H1 (cell line): ENCODE results near the gene ARMH1. TPM values are rescaled to one million over a fixed set of nuclear protein-coding genes. Genes with fewer than 3 reads are reported as not detected.

ENCODE experiments used
- CTCF ChIA-PET: fragments of 300-600 bp; sonication (Branson Sonifier 250); formaldehyde crosslinking; loops from one replicate; lab custom pipeline; 2021; ENCODE audit not compliant: partially characterized antibody; lab: Charles Lee
- POLR2A ChIA-PET: fragments of 300-600 bp; sonication (Branson Sonifier 250); formaldehyde crosslinking; loops from one replicate; lab custom pipeline; 2021; ENCODE audit warnings: inconsistent platforms; ENCODE audit not compliant: partially characterized antibody; lab: Charles Lee
- DNase-seq, 2 experiments: peaks; one replicate each; pipeline versions ENCODE4 v3.0.0 to v3.0.0-alpha.2; 2010 to 2022; ENCODE audit warnings: low spot score in 2 of 2, low read depth in 1 of 2, mixed read lengths in 1 of 2
- FAIRE-seq: peaks from 2 replicates; lab custom pipeline; 2011; peaks lifted over from hg19 to GRCh38; lab: Jason Lieb, UNC
- H2AFZ ChIP-seq: 2 replicates; pipeline ENCODE4 v1.8.1; 2012; ENCODE audit warnings: low read length, inconsistent platforms
- H2AK5ac ChIP-seq: 2 replicates; pipeline ENCODE4 v1.6.1; 2013; ENCODE audit warnings: low read depth, low read length
- H2BK120ac ChIP-seq: replicated peaks from 2 replicates; pipeline ENCODE3; 2013; ENCODE audit warnings: low read depth, low read length, inconsistent platforms
- H2BK12ac ChIP-seq: 2 replicates; pipeline ENCODE4 v1.6.1; 2013; ENCODE audit warnings: low read depth, low read length
- H2BK15ac ChIP-seq: 2 replicates; pipeline ENCODE4 v1.6.1; 2013; ENCODE audit warnings: low read length
- H2BK20ac ChIP-seq: 2 replicates; pipeline ENCODE4 v1.6.1; 2013; ENCODE audit warnings: low read length
- H2BK5ac ChIP-seq: 2 replicates; pipeline ENCODE4 v1.6.1; 2013; ENCODE audit warnings: low read depth, low read length
- H3K14ac ChIP-seq: 2 replicates; pipeline ENCODE4 v1.6.1; 2013; ENCODE audit warnings: inconsistent platforms; ENCODE audit not compliant: insufficient read length
- H3K18ac ChIP-seq: 2 replicates; pipeline ENCODE4 v1.6.1; 2013; ENCODE audit warnings: low read length; ENCODE audit errors: extremely low read depth
- H3K23ac ChIP-seq: 2 replicates; pipeline ENCODE4 v1.6.1; 2013; ENCODE audit warnings: inconsistent platforms; ENCODE audit not compliant: insufficient read length
- H3K23me2 ChIP-seq: 2 replicates; pipeline ENCODE4 v1.6.1; 2013; ENCODE audit warnings: low read depth, low read length
- H3K27ac ChIP-seq: 2 replicates; pipeline ENCODE4 v1.6.1; 2011; ENCODE audit warnings: low read depth, low read length, inconsistent platforms
- H3K27me3 ChIP-seq, 4 experiments: replicated peaks in 1 of 4; 1 replicate in 1 of 4; 2 replicates in 3 of 4; pipeline versions ENCODE4 v1.6.1 to v1.8.1; 2011 to 2013; ENCODE audit warnings: low read length in 3 of 4, mild to moderate bottlenecking in 3 of 4, inconsistent platforms in 2 of 4, mixed read lengths in 2 of 4, moderate library complexity in 1 of 4; ENCODE audit not compliant: control insufficient read depth in 3 of 4, insufficient read depth in 3 of 4; ENCODE audit errors: extremely low read depth in 1 of 4
- H3K36me3 ChIP-seq, 4 experiments: 2 replicates each; pipeline versions ENCODE4 v1.6.1 to v1.8.1; 2011 to 2013; ENCODE audit warnings: mild to moderate bottlenecking in 4 of 4, low read length in 3 of 4, moderate library complexity in 2 of 4, control low read depth in 1 of 4, inconsistent platforms in 1 of 4; ENCODE audit not compliant: insufficient read depth in 4 of 4, control insufficient read depth in 2 of 4
- H3K4ac ChIP-seq: replicated peaks from 2 replicates; pipeline ENCODE3; 2013; ENCODE audit warnings: low read length, low read depth, mixed read lengths, inconsistent platforms; ENCODE audit not compliant: insufficient read length
- H3K4me1 ChIP-seq, 4 experiments: replicated peaks in 1 of 4; 1 replicate in 1 of 4; 2 replicates in 3 of 4; pipeline versions ENCODE4 v1.6.1 to v1.8.1; 2011 to 2013; ENCODE audit warnings: low read length in 3 of 4, inconsistent platforms in 2 of 4, mixed read lengths in 1 of 4; ENCODE audit not compliant: insufficient read depth in 4 of 4, control insufficient read depth in 3 of 4
- H3K4me2 ChIP-seq, 2 experiments: 2 replicates each; pipeline versions ENCODE4 v1.6.1 to v1.8.1; 2011 to 2013; ENCODE audit warnings: low read depth in 2 of 2, low read length in 2 of 2, control low read depth in 1 of 2, inconsistent platforms in 1 of 2, mild to moderate bottlenecking in 1 of 2; ENCODE audit not compliant: insufficient read depth in 1 of 2
- H3K4me3 ChIP-seq, 4 experiments: fragments of 200-600, 300-600 bp in 1 of 4; sonication (generic), shearing (Covaris generic), sonication (Bioruptor Twin) in 1 of 4; 2 replicates each; pipeline versions ENCODE4 v1.5.1 to v1.8.1; 2011 to 2016; ENCODE audit warnings: low read length in 4 of 4, low read depth in 3 of 4, control low read depth in 2 of 4, inconsistent platforms in 2 of 4, mild to moderate bottlenecking in 2 of 4, mixed read lengths in 1 of 4, moderate library complexity in 1 of 4; ENCODE audit not compliant: insufficient read depth in 2 of 4; ENCODE audit errors: extremely low read depth in 1 of 4
- H3K56ac ChIP-seq: replicated peaks from 2 replicates; pipeline ENCODE3; 2013; ENCODE audit warnings: low read depth, mild to moderate bottlenecking, mixed read lengths, low read length, inconsistent platforms; ENCODE audit not compliant: insufficient read length
- H3K79me1 ChIP-seq: 2 replicates; pipeline ENCODE4 v1.6.1; 2013; ENCODE audit warnings: low read depth, low read length, control low read depth
- H3K79me2 ChIP-seq, 2 experiments: 2 replicates each; pipeline versions ENCODE4 v1.6.1 to v1.8.1; 2012 to 2013; ENCODE audit warnings: low read length in 2 of 2, mild to moderate bottlenecking in 2 of 2, inconsistent platforms in 1 of 2; ENCODE audit not compliant: insufficient read depth in 2 of 2, control insufficient read depth in 1 of 2
- H3K9ac ChIP-seq, 4 experiments: replicated peaks in 1 of 4; 1 replicate in 1 of 4; 2 replicates in 3 of 4; pipeline versions ENCODE4 v1.6.1 to v1.8.1; 2011 to 2013; ENCODE audit warnings: low read depth in 3 of 4, low read length in 3 of 4, control low read depth in 2 of 4, mild to moderate bottlenecking in 2 of 4, moderate library complexity in 2 of 4, inconsistent platforms in 1 of 4; ENCODE audit errors: extremely low read depth in 1 of 4
- H3K9me3 ChIP-seq, 2 experiments: 2 replicates each; pipeline versions ENCODE4 v1.6.1 to v1.8.1; 2012 to 2013; ENCODE audit warnings: mild to moderate bottlenecking in 2 of 2, moderate library complexity in 2 of 2, control low read depth in 1 of 2, inconsistent platforms in 1 of 2, low read depth in 1 of 2, low read length in 1 of 2, mixed read lengths in 1 of 2; ENCODE audit not compliant: insufficient read depth in 2 of 2
- H4K20me1 ChIP-seq, 2 experiments: replicated peaks in 1 of 2; 2 replicates each; pipeline versions ENCODE3 to v1.8.1; 2011 to 2013; ENCODE audit warnings: inconsistent platforms in 2 of 2, low read length in 2 of 2, mild to moderate bottlenecking in 1 of 2; ENCODE audit not compliant: insufficient read depth in 2 of 2, control insufficient read depth in 1 of 2
- H4K5ac ChIP-seq: 2 replicates; pipeline ENCODE4 v1.6.1; 2013; ENCODE audit warnings: low read length, low read depth, mixed read lengths, inconsistent platforms; ENCODE audit not compliant: insufficient read length
- H4K8ac ChIP-seq: 2 replicates; pipeline ENCODE4 v1.8.0; 2013; ENCODE audit warnings: mild to moderate bottlenecking, moderate library complexity, low read length, inconsistent platforms; ENCODE audit not compliant: insufficient read depth; ENCODE audit errors: extremely low read depth
- H4K91ac ChIP-seq: replicated peaks from 2 replicates; pipeline ENCODE3; 2013; ENCODE audit warnings: low read length, mixed read lengths, inconsistent platforms; ENCODE audit not compliant: insufficient read length
- ASH2L ChIP-seq: fragments of 200-600, 300-600 bp; sonication (generic); IDR thresholded peaks from one replicate; pipeline ENCODE4 v1.7.1; 2017; ENCODE audit warnings: low read length
- ATF3 ChIP-seq: IDR thresholded peaks from 2 replicates; pipeline ENCODE4 v1.6.1; 2011; ENCODE audit warnings: low read depth, mild to moderate bottlenecking, low read length; ENCODE audit not compliant: insufficient read depth
- BRCA1 ChIP-seq: IDR thresholded peaks from 2 replicates; pipeline ENCODE4 v1.6.1; 2012; ENCODE audit warnings: low read depth, low read length, improper control_type of control experiment
- CREB1 ChIP-seq: IDR thresholded peaks from 2 replicates; pipeline ENCODE4 v1.6.1; 2012; ENCODE audit warnings: inconsistent platforms
- CTBP2 ChIP-seq: IDR thresholded peaks from 2 replicates; pipeline ENCODE4 v1.7.0; 2011; ENCODE audit warnings: borderline replicate concordance, mild to moderate bottlenecking, moderate library complexity, mixed read lengths, low read length; ENCODE audit not compliant: insufficient read depth, insufficient read length
- EZH2 ChIP-seq: fragments of 200-600 bp; sonication (generic); IDR thresholded peaks from 2 replicates; pipeline ENCODE4 v1.7.1; 2012; ENCODE audit warnings: low read depth, mild to moderate bottlenecking, moderate library complexity, low read length, inconsistent platforms; ENCODE audit not compliant: severe bottlenecking
- RAD21 ChIP-seq, 2 experiments: IDR thresholded peaks in 1 of 2; conservative IDR thresholded peaks in 1 of 2; 2 replicates each; pipeline ENCODE4 v1.6.1; 2011; ENCODE audit warnings: low read depth in 2 of 2, low read length in 2 of 2, improper control_type of control experiment in 1 of 2, inconsistent platforms in 1 of 2, mild to moderate bottlenecking in 1 of 2, moderate library complexity in 1 of 2
- RBBP5 ChIP-seq: IDR thresholded peaks from 2 replicates; pipeline ENCODE4 v1.7.1; 2012; ENCODE audit warnings: low read depth, mild to moderate bottlenecking, inconsistent platforms, low read length, moderate library complexity, borderline replicate concordance
- SP1 ChIP-seq: IDR thresholded peaks from 2 replicates; pipeline ENCODE4 v1.6.1; 2011; ENCODE audit warnings: low read depth, low read length
- SP2 ChIP-seq: IDR thresholded peaks from 2 replicates; pipeline ENCODE4 v1.6.1; 2012; ENCODE audit warnings: mild to moderate bottlenecking, low read length, inconsistent platforms
- TCF12 ChIP-seq: IDR thresholded peaks from 2 replicates; pipeline ENCODE4 v1.6.1; 2011; ENCODE audit warnings: low read depth, mild to moderate bottlenecking, low read length
- WGBS, 2 experiments: shearing (Covaris generic) in 1 of 2; methylation state at CpG; one replicate each; pipeline versions ENCODE4 v1.1.6 to v1.1.7; 2013 to 2015; ENCODE audit warnings: low lambda C conversion rate in 2 of 2, mixed read lengths in 2 of 2, inconsistent platforms in 1 of 2, low coverage in 1 of 2, missing lambda C conversion rate in 1 of 2; ENCODE audit not compliant: insufficient replicate concordance in 2 of 2, insufficient coverage in 1 of 2, insufficient read length in 1 of 2; ENCODE audit errors: extremely low coverage in 1 of 2, missing lambda C conversion rate in 1 of 2; 5-methylcytosine and 5-hydroxymethylcytosine counted together
- polyA plus RNA-seq, 7 experiments: library from polyadenylated mRNA; depleted of rRNA in 3 of 7; stranded (reverse) in 5 of 7; unstranded in 2 of 7; fragments of >200 nt in 5 of 7; fragments of 200-250 nt in 2 of 7; gene quantifications; 1 replicate in 5 of 7; 2 replicates in 1 of 7; 4 replicates in 1 of 7; pipeline versions ENCODE4 v1.2.1 to v1.2.3, GENCODE V29; 2011 to 2013; ENCODE audit warnings: missing spikeins in 2 of 7, mixed read lengths in 2 of 7
- total RNA-seq: library from RNA; stranded (reverse); fragmentation: NEBNext Ultra II Directional; extraction: Animal tissue kit (Norgen Biotek cat#: 25700); gene quantifications from 2 replicates; pipeline ENCODE4 v1.2.1, GENCODE V29; 2021

ARMH1 gene
- total and polyA plus RNA-seq, 2 of the 8 experiments (the other 6 are each of a cell fraction or from before 2014, with no cell fraction given) = 0.82 to 0.85 TPM

DNA sequence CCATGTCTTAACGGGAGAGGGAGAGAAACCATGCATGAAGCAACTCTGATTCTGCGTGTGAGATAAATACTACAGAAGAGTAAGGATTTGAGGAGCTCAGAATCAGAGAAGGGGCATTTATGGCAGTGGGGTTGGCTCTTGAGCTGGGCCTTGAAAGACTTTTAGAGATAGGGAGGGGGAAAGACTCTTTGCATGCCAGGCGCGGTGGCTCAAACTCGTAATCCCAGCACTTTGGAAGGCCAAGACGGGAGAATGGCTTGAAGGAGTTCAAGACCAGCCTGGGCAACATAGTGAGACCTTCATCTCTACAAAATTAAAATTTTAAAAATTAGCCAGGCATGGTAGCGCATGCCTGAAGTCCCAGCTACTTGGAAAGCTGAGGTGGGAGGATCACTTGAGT is 672 bp downstream of the ARMH1 start:
- Histone ChIP-seq H3K4me3 (peak overlapping the region; percentile 48 to 93 (median 75); a peak in 7 of 8 replicates), H2AFZ (no peak overlapping the region), H3K27me3 (no peaks in the 10 kb centered on the region; a peak in 1 of 7 replicates), H3K4ac (no peak overlapping the region), H3K79me1 (no peaks in the 10 kb centered on the region), H3K27ac (no peak overlapping the region), H4K91ac (no peak overlapping the region), H3K9ac (0 out of 7 replicates have a peak overlapping the region, but pooled peaks of 1 of the 4 experiments have one; percentile 64), H2BK20ac (no peak overlapping the region), H2BK12ac (no peak overlapping the region), H3K18ac (no peak overlapping the region), H2AK5ac (no peak overlapping the region), H3K23ac (no peak overlapping the region), H3K4me1 (peaks cover 4 to 11% (median 6%) of the 10 kb centered on the region in 4 experiments; a peak in 6 of 7 replicates), H4K20me1 (no peaks in the 10 kb centered on the region), H2BK120ac (no peak overlapping the region), H4K5ac (no peak overlapping the region), H3K79me2 (no peaks in the 10 kb centered on the region), H3K23me2 (peaks cover 11% of the 10 kb centered on the region), H3K56ac (no peak overlapping the region)
- ChIA-PET POLR2A (interaction anchor here (1.1 to 2.8 kb wide), 5 partner anchors 29 to 100 kb away, joined by 3 to 23 read pairs (median 4); partner anchors contain the start of gene RPS8), CTCF (interaction anchor here (0.7 to 3.5 kb wide), 6 partner anchors 9 to 455 kb away, joined by 3 to 20 read pairs (median 4); no protein-coding TSS in a partner anchor)
- WGBS, 2 experiments = 90% methylated on average over 7 of the region's 7 CpGs; no CpG with 5 or more reads in 1 of the 2 experiments
- no peak for DNase-seq
- TF ChIP-seq CTBP2 (no peak), EZH2 (no peak), ASH2L (no peak), TCF12 (no peak), RAD21 (IDR thresholded peaks at IDR 0.05 in 1 of 2, conservative IDR thresholded peaks at IDR 0.05 in 1 of 2; ENCODE audit: low read depth in 2 of 2, low read length in 2 of 2) (no peak), RBBP5 (no peak), ATF3 (no peak), SP2 (no peak), CREB1 (no peak), BRCA1 (no peak), SP1 (no peak)
- TF ChIP-seq, all 59 proteins: peak for 0
- H3K36me3 ChIP-seq = no peaks in the 10 kb centered on the region; a peak in 2 of 8 replicates
- H2BK5ac ChIP-seq = no peak overlapping the region
- H2BK15ac ChIP-seq = no peak overlapping the region
- peak overlapping the region; percentile 93 to 97 for H3K4me2 ChIP-seq
- no peak for FAIRE-seq
- no peak overlapping the region for H3K14ac ChIP-seq
- no peaks in the 10 kb centered on the region for H3K9me3 ChIP-seq
- no peak overlapping the region for H4K8ac ChIP-seq
